ENCODE data around the gene YES1.

The YES1 gene

DNA sequence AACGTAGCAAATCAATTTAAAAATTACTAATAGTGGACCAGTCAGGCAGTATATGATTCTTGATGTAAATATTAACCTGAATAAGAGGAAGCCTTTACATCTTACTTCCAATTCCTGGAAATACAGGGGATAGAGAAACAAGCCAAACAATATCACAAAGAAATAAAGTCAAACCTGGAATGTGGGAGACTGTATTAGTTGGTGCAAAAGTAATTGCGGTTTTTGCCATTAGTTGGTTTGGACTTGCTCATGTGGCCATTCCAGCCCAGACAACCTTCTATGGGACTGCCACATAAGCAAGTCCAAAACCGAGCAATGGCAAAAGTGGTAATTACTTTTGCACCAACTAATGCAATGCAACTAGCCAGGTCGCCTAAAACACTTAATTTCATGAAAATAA lies 38.9 kb upstream of the YES1 start:
- H4K20me1 ChIP-seq (ENCODE audit: insufficient read depth, low read length) = no peaks in the 10 kb centered on the region
- no peaks in the 10 kb centered on the region for H3K9me3 ChIP-seq (replicated peaks; ENCODE audit: insufficient read depth, low read length)
- H3F3A ChIP-seq (ENCODE audit: insufficient read depth, low read length) = no peaks in the 10 kb centered on the region
- no peaks in the 10 kb centered on the region for H3K27me3 ChIP-seq (replicated peaks; ENCODE audit: insufficient read depth, low read length)
- no peaks in the 10 kb centered on the region for H3K4me1 ChIP-seq (ENCODE audit: low read length)
- no peaks in the 10 kb centered on the region for H3K9me2 ChIP-seq (replicated peaks; ENCODE audit: insufficient read depth, low read length)
- no peaks in the 10 kb centered on the region for H3K36me3 ChIP-seq (replicated peaks; ENCODE audit: insufficient read depth, low read length)
- H3K4me2 ChIP-seq (ENCODE audit: low read depth, low read length) = no peak overlapping the region
- H2AFZ ChIP-seq (ENCODE audit: low read length) = no peak overlapping the region
- H3K4me3 ChIP-seq (ENCODE audit: low read length) = no peak overlapping the region
- no peak for TF ChIP-seq EZH2 (optimal IDR thresholded peaks at IDR 0.05; ENCODE audit: low read depth, low read length)
- TF ChIP-seq, protein P1, sequence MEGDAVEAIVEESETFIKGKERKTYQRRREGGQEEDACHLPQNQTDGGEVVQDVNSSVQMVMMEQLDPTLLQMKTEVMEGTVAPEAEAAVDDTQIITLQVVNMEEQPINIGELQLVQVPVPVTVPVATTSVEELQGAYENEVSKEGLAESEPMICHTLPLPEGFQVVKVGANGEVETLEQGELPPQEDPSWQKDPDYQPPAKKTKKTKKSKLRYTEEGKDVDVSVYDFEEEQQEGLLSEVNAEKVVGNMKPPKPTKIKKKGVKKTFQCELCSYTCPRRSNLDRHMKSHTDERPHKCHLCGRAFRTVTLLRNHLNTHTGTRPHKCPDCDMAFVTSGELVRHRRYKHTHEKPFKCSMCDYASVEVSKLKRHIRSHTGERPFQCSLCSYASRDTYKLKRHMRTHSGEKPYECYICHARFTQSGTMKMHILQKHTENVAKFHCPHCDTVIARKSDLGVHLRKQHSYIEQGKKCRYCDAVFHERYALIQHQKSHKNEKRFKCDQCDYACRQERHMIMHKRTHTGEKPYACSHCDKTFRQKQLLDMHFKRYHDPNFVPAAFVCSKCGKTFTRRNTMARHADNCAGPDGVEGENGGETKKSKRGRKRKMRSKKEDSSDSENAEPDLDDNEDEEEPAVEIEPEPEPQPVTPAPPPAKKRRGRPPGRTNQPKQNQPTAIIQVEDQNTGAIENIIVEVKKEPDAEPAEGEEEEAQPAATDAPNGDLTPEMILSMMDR (IDR thresholded peaks at IDR 0.05; ENCODE audit: low read length) = no peak
- no peak for TF ChIP-seq EZH2phosphoT487 (IDR thresholded peaks at IDR 0.05; ENCODE audit: low read length)
- H3K79me2 ChIP-seq (ENCODE audit: low read length) = no peaks in the 10 kb centered on the region
- H3K9ac ChIP-seq (ENCODE audit: low read length) = no peak overlapping the region
- H3K27ac ChIP-seq (ENCODE audit: low read length) = no peak overlapping the region
- DNase-seq = no peak

DNA sequence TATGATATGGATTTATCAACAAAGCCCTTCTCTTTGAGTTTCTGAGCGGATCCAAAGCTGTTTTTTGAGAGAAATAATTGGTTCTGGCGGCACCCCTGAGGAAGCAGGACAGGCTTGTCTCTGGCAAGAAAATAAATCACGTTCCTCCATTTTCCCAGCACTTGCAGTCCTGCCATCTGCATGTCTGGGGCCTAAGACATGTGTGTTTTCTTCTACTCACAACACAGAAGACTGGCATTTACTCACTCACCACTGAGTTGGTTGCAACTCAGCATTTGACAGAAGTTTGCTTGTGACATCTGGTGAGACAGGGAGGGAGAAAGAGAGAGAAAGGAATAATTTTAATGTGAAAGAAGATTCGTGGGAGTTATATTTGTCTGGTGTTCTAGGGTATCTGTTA lies 37.0 kb upstream of the YES1 start:
- Histone ChIP-seq H3K27me3 (replicated peaks; ENCODE audit: insufficient read depth, low read length) (no peaks in the 10 kb centered on the region), H3K79me2 (ENCODE audit: low read length) (no peaks in the 10 kb centered on the region)

DNA sequence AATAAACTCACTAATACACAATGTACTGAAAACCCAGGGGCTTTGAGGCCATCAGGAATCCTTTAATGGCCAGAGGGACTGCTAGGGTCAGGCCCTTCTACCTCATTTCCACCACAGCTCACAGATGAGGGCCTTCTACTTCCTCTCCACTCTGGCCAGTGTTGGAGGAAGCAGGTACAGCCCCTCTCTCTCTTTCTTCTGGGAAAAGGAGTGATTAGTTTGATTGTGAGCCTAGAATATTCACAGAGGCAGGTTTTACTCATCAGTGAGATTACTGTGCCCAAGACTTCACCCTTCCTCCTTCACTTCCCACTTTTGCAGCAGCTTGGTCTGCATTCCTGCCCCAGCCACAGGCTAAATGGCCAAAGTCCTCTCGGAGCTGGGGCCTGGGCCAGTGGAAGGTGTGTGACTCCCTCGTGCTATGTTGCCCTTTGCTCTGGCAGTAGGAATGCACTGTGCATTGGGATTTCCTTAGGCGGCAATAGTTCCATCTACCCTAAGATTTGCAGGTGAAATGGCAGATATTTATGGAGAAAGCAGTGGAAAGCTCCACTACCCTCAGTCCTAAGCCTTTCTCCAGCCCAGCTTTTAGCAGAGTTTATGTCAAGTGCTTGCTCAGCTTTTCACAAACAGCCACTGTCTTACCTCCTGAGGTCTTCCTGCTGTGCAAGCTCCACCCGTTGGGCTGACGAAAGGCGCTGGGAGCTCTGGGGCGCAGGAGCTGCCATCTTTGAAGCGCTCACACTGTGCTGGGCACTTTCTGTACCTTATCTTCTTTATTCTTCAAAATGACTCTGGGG lies 36.2 kb upstream of the YES1 start:
- Histone ChIP-seq H3K36me3 (replicated peaks; ENCODE audit: insufficient read depth, low read length) (no peaks in the 10 kb centered on the region), H3K9me2 (replicated peaks; ENCODE audit: insufficient read depth, low read length) (no peaks in the 10 kb centered on the region), H3F3A (ENCODE audit: insufficient read depth, low read length) (no peaks in the 10 kb centered on the region), H3K9ac (ENCODE audit: low read length) (no peak overlapping the region), H3K79me2 (ENCODE audit: low read length) (no peaks in the 10 kb centered on the region), H4K20me1 (ENCODE audit: insufficient read depth, low read length) (no peaks in the 10 kb centered on the region), H3K27me3 (replicated peaks; ENCODE audit: insufficient read depth, low read length) (no peaks in the 10 kb centered on the region), H2AFZ (ENCODE audit: low read length) (no peak overlapping the region), H3K4me1 (ENCODE audit: low read length) (no peaks in the 10 kb centered on the region), H3K4me3 (ENCODE audit: low read length) (no peak overlapping the region), H3K9me3 (replicated peaks; ENCODE audit: insufficient read depth, low read length) (no peaks in the 10 kb centered on the region), H3K27ac (ENCODE audit: low read length) (no peak overlapping the region), H3K4me2 (ENCODE audit: low read depth, low read length) (no peak overlapping the region)
- TF ChIP-seq, protein P1 (IDR thresholded peaks at IDR 0.05; ENCODE audit: low read length) = no peak
- TF ChIP-seq EZH2phosphoT487 (IDR thresholded peaks at IDR 0.05; ENCODE audit: low read length) = no peak
- no peak for TF ChIP-seq EZH2 (optimal IDR thresholded peaks at IDR 0.05; ENCODE audit: low read depth, low read length)
- DNase-seq = no peak

More for the DNA sequence above, 37.0 kb upstream of the YES1 start:
- Histone ChIP-seq H3K9me3 (replicated peaks; ENCODE audit: insufficient read depth, low read length) (no peaks in the 10 kb centered on the region), H3K4me3 (ENCODE audit: low read length) (no peak overlapping the region), H4K20me1 (ENCODE audit: insufficient read depth, low read length) (no peaks in the 10 kb centered on the region), H3K9ac (ENCODE audit: low read length) (no peak overlapping the region), H3K4me2 (ENCODE audit: low read depth, low read length) (no peak overlapping the region), H2AFZ (ENCODE audit: low read length) (no peak overlapping the region), H3F3A (ENCODE audit: insufficient read depth, low read length) (no peaks in the 10 kb centered on the region), H3K4me1 (ENCODE audit: low read length) (no peaks in the 10 kb centered on the region), H3K27ac (ENCODE audit: low read length) (no peak overlapping the region), H3K9me2 (replicated peaks; ENCODE audit: insufficient read depth, low read length) (no peaks in the 10 kb centered on the region), H3K36me3 (replicated peaks; ENCODE audit: insufficient read depth, low read length) (no peaks in the 10 kb centered on the region)
- no peak for DNase-seq
- TF ChIP-seq EZH2 (optimal IDR thresholded peaks at IDR 0.05; ENCODE audit: low read depth, low read length) (no peak), EZH2phosphoT487 (IDR thresholded peaks at IDR 0.05; ENCODE audit: low read length) (no peak)
- TF ChIP-seq, protein P1 (IDR thresholded peaks at IDR 0.05; ENCODE audit: low read length) = no peak

All from MM.1S (cell line).